Naive thymus-derived CD4-positive, alpha-beta T cell (primary cell): ENCODE measurements around the gene ANKRD66. TPM values are rescaled to one million over a fixed set of nuclear protein-coding genes. Genes with fewer than 3 reads are reported as not detected.

ENCODE experiments used
- ATAC-seq: fragments of 150-1000 bp; cut with Tn5 transposase; 2 replicates; pipeline ENCODE4 v1.10.0; 2021; ENCODE audit warnings: mild to moderate bottlenecking, moderate library complexity
- CTCF ChIA-PET: fragments of 350-600 bp; sonication (Branson Sonifier 250); formaldehyde crosslinking; loops from one replicate; lab custom pipeline; 2021; ENCODE audit warnings: antibody characterized with exemption; lab: Charles Lee
- POLR2A ChIA-PET: fragments of 350-600 bp; sonication (Branson Sonifier 250); formaldehyde crosslinking; loops from one replicate; lab custom pipeline; 2021; ENCODE audit warnings: antibody characterized with exemption, inconsistent platforms; lab: Charles Lee
- DNase-seq, 9 donors: peaks; one replicate each; pipeline versions ENCODE4 v3.0.0 to v3.0.0-alpha.2; 2020 to 2022; ENCODE audit warnings: mixed read lengths in 1 of 9
- H3K27ac ChIP-seq: one replicate; pipeline ENCODE4 v1.7.0; 2013; ENCODE audit warnings: mild to moderate bottlenecking, low read depth, low read length, moderate library complexity
- H3K27me3 ChIP-seq, 2 donors: one replicate each; pipeline ENCODE4 v1.7.0; 2013; ENCODE audit warnings: low read length in 2 of 2, mild to moderate bottlenecking in 2 of 2, moderate library complexity in 2 of 2; ENCODE audit not compliant: control insufficient read depth in 2 of 2, insufficient read depth in 2 of 2
- H3K36me3 ChIP-seq, 3 experiments: 1 replicate in 2 of 3; 2 replicates in 1 of 3; pipeline ENCODE4 v1.7.0; 2013; ENCODE audit warnings: low read length in 3 of 3, mild to moderate bottlenecking in 3 of 3, moderate library complexity in 1 of 3; ENCODE audit not compliant: insufficient read depth in 3 of 3, control insufficient read depth in 2 of 3
- H3K4me1 ChIP-seq, 2 donors: one replicate each; pipeline ENCODE4 v1.7.0; 2013; ENCODE audit warnings: low read length in 2 of 2, mild to moderate bottlenecking in 2 of 2, moderate library complexity in 1 of 2; ENCODE audit not compliant: control insufficient read depth in 2 of 2, insufficient read depth in 2 of 2
- H3K4me3 ChIP-seq: 2 replicates; pipeline ENCODE4 v1.7.0; 2013; ENCODE audit warnings: mild to moderate bottlenecking, low read length
- H3K9me3 ChIP-seq, 3 experiments: 1 replicate in 2 of 3; 2 replicates in 1 of 3; pipeline ENCODE4 v1.7.0; 2013; ENCODE audit warnings: low read length in 3 of 3; ENCODE audit not compliant: control insufficient read depth in 2 of 3
- H3K27ac Mint-ChIP-seq, 9 donors: one replicate each; pipeline ENCODE4 v1.8.0; 2020 to 2022; ENCODE audit warnings: mixed read lengths in 9 of 9, mild to moderate bottlenecking in 8 of 9, moderate library complexity in 5 of 9, inconsistent platforms in 2 of 9
- H3K27me3 Mint-ChIP-seq, 5 donors: one replicate each; pipeline ENCODE4 v1.8.0; 2021 to 2022; ENCODE audit warnings: mixed read lengths in 5 of 5, mild to moderate bottlenecking in 1 of 5
- H3K36me3 Mint-ChIP-seq, 5 donors: one replicate each; pipeline ENCODE4 v1.8.0; 2020 to 2022; ENCODE audit warnings: mixed read lengths in 5 of 5, mild to moderate bottlenecking in 3 of 5, inconsistent platforms in 1 of 5
- H3K4me1 Mint-ChIP-seq, 7 donors: one replicate each; pipeline ENCODE4 v1.8.0; 2020 to 2022; ENCODE audit warnings: mixed read lengths in 7 of 7, mild to moderate bottlenecking in 3 of 7, inconsistent platforms in 1 of 7
- H3K4me3 Mint-ChIP-seq, 10 donors: one replicate each; pipeline ENCODE4 v1.8.0; 2020 to 2022; ENCODE audit warnings: mild to moderate bottlenecking in 10 of 10, mixed read lengths in 10 of 10, moderate library complexity in 6 of 10, inconsistent platforms in 2 of 10
- H3K9me3 Mint-ChIP-seq, 11 donors: one replicate each; pipeline ENCODE4 v1.8.0; 2020 to 2022; ENCODE audit warnings: mixed read lengths in 11 of 11, mild to moderate bottlenecking in 4 of 11, inconsistent platforms in 1 of 11, moderate library complexity in 1 of 11
- intact Hi-C, 2 donors: fragments of 100-400 bp; cut with micrococcal nuclease; formaldehyde crosslinking; loops; one replicate each; pipeline ENCODE4 v1.15.1; 2023
- polyA plus RNA-seq, 2 donors: library from polyadenylated mRNA; unstranded; fragments of 300-500 nt; fragmentation: Illumina TruSeq; gene quantifications; one replicate each; pipeline ENCODE4 v1.2.3, GENCODE V29; 2021
- total RNA-seq, 6 experiments: library from RNA in 5 of 6; stranded (reverse) in 5 of 6; gene quantifications; 1 replicate in 5 of 6; 2 replicates in 1 of 6; pipeline ENCODE4 v1.2.3 and lab custom pipeline; 2021 to 2026

The ANKRD66 gene
- total and polyA plus RNA-seq, 7 experiments from 2014 or later, result not detected

DNA sequence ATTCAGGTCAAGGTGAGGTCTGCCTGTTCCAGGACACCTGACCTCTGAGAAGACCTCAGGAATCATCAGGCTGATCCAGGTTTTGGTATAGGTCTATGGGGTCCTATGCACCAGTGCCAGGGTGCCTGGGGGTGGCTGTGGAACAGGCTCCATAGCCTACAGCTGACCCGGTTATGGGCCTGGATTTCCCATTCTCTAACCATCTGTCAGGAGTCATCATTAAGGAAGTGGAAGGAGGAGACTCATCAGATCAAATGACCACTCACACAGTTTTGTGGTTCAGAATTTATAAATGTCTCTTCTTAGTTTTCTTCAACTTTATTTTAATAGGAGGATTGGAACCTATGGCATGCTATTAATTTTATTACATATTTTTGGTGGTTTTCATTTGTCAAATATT is 26.3 kb upstream of the ANKRD66 start:
- Mint-ChIP-seq H3K4me3 (no peak overlapping the region), H3K9me3 (peaks cover 0 to 6% (median 0%) of the 10 kb centered on the region in 11 donors)
- intact Hi-C loops, result no loop called here

DNA sequence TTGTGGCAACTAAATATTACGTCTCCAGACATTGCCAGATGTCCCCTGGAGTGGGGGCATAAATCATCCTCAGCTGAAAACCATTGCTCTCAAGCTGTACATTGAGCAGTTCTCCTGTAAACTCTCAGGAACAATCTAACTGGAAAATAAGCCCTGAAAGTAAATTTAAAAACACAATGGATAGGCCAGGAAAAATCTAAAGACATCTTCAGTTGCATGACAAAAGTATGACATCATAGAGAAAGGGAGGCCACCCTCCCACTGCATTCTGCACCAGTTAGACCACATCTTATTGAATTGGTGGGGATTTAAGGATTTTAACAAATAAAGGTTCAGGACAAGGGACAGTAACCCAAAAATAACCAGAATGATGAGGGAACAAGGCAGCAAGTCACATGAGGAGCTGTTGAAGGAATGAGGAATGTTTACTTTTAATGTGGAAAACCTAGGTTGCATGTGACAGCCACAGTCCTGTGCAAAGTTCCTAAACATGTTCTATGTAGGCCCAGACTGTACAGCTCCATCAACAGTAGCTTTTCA is 16.9 kb upstream of the ANKRD66 start:
- Histone ChIP-seq H3K36me3 (no peaks in the 10 kb centered on the region), H3K27me3 (no peaks in the 10 kb centered on the region), H3K4me1 (no peaks in the 10 kb centered on the region), H3K4me3 (no peak overlapping the region), H3K9me3 (no peaks in the 10 kb centered on the region), H3K27ac (no peak overlapping the region)
- POLR2A ChIA-PET, result no interaction called here
- DNase-seq, result no peak
- ATAC-seq, result no peak
- peaks cover 0 to 19% (median 9%) of the 10 kb centered on the region in 7 donors for H3K4me1 Mint-ChIP-seq
- H3K9me3 Mint-ChIP-seq, result peaks cover 0 to 5% (median 0%) of the 10 kb centered on the region in 11 donors
- no peak overlapping the region for H3K4me3 Mint-ChIP-seq
- H3K27ac Mint-ChIP-seq, result no peak overlapping the region
- peaks cover 41 to 62% (median 50%) of the 10 kb centered on the region in 5 donors for H3K27me3 Mint-ChIP-seq
- no peaks in the 10 kb centered on the region for H3K36me3 Mint-ChIP-seq
- intact Hi-C loops, result no loop called here
- CTCF ChIA-PET, result no interaction called here

More for the DNA sequence above, 26.3 kb upstream of the ANKRD66 start:
- no peak for DNase-seq
- no peak overlapping the region for H3K4me3 ChIP-seq
- H3K4me1 ChIP-seq, result no peaks in the 10 kb centered on the region
- no peaks in the 10 kb centered on the region for H3K9me3 ChIP-seq
- no peak for ATAC-seq
- H3K36me3 ChIP-seq, result no peaks in the 10 kb centered on the region
- ChIA-PET POLR2A (no interaction called here), CTCF (interaction anchor here (0.7 kb wide), 1 partner anchor 70 kb away, joined by 5 read pairs; no protein-coding TSS in a partner anchor)
- H3K27ac Mint-ChIP-seq, result no peak overlapping the region
- peaks cover 5 to 56% (median 35%) of the 10 kb centered on the region in 5 donors for H3K27me3 Mint-ChIP-seq
- H3K4me1 Mint-ChIP-seq, result peaks cover 0 to 3% (median 0%) of the 10 kb centered on the region in 7 donors
- H3K36me3 Mint-ChIP-seq, result peaks cover 0 to 11% (median 0%) of the 10 kb centered on the region in 5 donors
- no peaks in the 10 kb centered on the region for H3K27me3 ChIP-seq
- H3K27ac ChIP-seq, result no peak overlapping the region

DNA sequence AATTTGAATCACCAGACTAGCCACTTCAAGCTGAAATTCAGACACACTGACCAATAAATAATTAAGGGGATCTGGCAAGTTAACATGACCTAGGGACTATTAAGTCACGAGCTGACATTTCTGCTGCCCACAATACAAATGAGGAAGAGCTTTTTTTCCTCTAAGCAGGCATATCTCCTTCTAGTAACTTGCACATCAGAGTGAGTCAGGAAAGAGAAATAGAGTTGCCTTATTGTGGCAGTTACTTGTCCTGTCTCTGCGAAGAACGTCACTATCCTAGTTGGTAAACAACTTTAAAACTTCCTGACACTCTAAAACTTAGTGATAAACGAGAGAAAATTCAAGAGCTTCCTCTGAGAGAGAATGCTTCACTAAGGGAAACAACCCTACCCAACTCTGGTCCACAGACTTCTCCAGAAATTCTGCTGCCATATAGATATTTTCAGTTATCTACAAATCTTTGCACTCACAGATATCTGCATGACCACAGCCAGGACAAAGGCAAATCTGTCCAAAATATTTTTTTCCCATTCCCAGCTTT is 15.7 kb upstream of the ANKRD66 start:
- DNase-seq, result no peak

DNA sequence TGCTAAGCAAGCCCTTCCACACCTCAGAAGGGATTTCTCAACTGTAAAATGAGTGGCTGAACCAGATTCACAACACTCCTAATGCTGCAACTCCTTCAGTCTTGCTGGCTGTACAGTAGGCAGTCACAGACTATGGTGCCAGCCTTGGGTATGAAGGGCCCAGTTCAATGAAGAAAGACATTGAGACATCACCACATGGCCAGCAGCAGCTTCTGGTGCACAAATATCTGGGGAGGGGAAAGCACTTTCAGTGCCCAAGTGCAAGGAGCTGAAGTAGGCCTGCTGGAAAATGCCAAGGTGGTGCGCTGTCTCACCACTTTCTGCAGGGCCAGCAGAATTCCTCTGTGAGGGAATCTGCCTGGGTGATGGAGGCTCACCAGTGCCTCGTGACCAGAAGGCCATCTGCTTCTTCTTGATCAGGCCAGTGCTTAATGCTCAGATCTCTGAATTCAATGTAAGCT is 13.4 kb upstream of the ANKRD66 start:
- H3K4me1 Mint-ChIP-seq, result peaks cover 0 to 25% (median 14%) of the 10 kb centered on the region in 7 donors
- ATAC-seq, result no peak
- H3K27me3 ChIP-seq, result no peaks in the 10 kb centered on the region
- H3K36me3 Mint-ChIP-seq, result no peaks in the 10 kb centered on the region
- H3K27ac Mint-ChIP-seq, result no peak overlapping the region
- H3K4me3 Mint-ChIP-seq, result peak overlapping the region in 3 of 10 donors; percentile 7 to 70 (median 31)
- no peaks in the 10 kb centered on the region for H3K4me1 ChIP-seq
- H3K36me3 ChIP-seq, result no peaks in the 10 kb centered on the region
- peaks cover 58 to 73% (median 70%) of the 10 kb centered on the region in 5 donors for H3K27me3 Mint-ChIP-seq
- no peak overlapping the region for H3K27ac ChIP-seq
- ChIA-PET CTCF (no interaction called here), POLR2A (no interaction called here)
- H3K9me3 ChIP-seq, result no peaks in the 10 kb centered on the region
- no peak for DNase-seq
- H3K4me3 ChIP-seq, result no peak overlapping the region
- intact Hi-C loops, result no loop called here
- H3K9me3 Mint-ChIP-seq, result peaks cover 0 to 5% (median 0%) of the 10 kb centered on the region in 11 donors

More for the DNA sequence above, 15.7 kb upstream of the ANKRD66 start:
- Histone ChIP-seq H3K4me3 (no peak overlapping the region), H3K36me3 (no peaks in the 10 kb centered on the region), H3K9me3 (no peaks in the 10 kb centered on the region), H3K4me1 (no peaks in the 10 kb centered on the region), H3K27me3 (no peaks in the 10 kb centered on the region), H3K27ac (no peak overlapping the region)
- H3K4me1 Mint-ChIP-seq, result peaks cover 0 to 19% (median 10%) of the 10 kb centered on the region in 7 donors
- no peak overlapping the region for H3K4me3 Mint-ChIP-seq
- peaks cover 0 to 5% (median 0%) of the 10 kb centered on the region in 11 donors for H3K9me3 Mint-ChIP-seq
- intact Hi-C loops, result no loop called here
- peak; percentile 72 for ATAC-seq
- peaks cover 46 to 63% (median 57%) of the 10 kb centered on the region in 5 donors for H3K27me3 Mint-ChIP-seq
- no peak overlapping the region for H3K27ac Mint-ChIP-seq
- POLR2A ChIA-PET, result no interaction called here
- CTCF ChIA-PET, result no interaction called here
- no peaks in the 10 kb centered on the region for H3K36me3 Mint-ChIP-seq

DNA sequence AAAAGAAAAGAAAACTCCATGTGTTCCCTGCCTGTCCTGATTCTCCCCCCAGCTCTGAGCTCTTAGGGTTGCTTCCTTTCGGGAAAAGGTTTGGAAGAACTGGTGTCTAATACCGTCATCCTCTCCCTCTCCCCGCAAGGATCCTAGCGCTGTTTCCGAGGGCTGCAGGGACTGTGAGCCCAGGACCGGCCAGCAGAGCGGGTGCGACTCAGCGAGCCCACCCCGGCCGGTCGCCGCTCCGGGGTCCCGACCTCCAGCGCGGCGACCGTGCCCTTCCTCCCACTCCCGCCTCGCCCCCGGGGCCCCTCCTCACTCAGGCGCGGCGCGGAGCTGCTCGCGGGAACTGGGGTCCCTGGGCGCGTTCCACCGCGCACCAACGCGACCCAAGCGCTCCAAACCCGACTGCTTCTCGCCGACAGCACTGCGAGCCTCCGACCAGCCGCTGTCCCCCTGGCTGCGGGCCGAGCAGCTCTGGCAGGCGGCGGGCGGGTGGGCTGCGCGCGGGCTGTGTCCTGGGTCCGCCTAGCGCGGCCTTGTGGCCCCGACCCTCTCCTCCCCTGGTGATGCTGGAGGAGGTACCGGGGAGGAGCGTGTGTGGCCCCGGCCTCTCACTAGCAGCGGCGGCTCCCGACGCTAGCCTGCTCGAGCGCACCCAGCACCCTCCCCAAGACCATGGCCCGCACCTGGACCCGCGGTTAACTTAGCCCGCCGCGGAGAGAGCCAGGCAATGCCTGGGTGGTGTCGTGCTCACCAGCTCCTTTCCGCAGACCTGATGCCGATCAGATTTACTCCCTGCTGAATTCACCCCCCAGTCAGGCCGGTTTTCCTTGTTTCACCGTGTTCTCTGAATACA is 11.6 kb upstream of the ANKRD66 start, which contains the start of gene PLA2G7:
Gene PLA2G7 (minus strand): TSS at position 509 of the 853 bp plus-strand sequence. CDS start 12,484 bp downstream, outside the sequence.
- Mint-ChIP-seq H3K27ac (no peak within 1 kb of the TSS), H3K36me3 (no peaks in the 10 kb centered on the region), H3K27me3 (peaks cover 63 to 81% (median 67%) of the 10 kb centered on the region in 5 donors), H3K4me3 (peak within 1 kb of the TSS in 8 of 10 donors; percentile 32 to 70 (median 51)), H3K9me3 (peaks cover 0 to 5% (median 0%) of the 10 kb centered on the region in 11 donors), H3K4me1 (peaks cover 0 to 25% (median 14%) of the 10 kb centered on the region in 7 donors)
- H3K9me3 ChIP-seq, result no peaks in the 10 kb centered on the region
- ATAC-seq (peak; percentile 37), DNase-seq (no peak)
- intact Hi-C loops, result no loop called here
- ChIA-PET POLR2A (no interaction called here), CTCF (no interaction called here)
- no peaks in the 10 kb centered on the region for H3K27me3 ChIP-seq
- no peak within 1 kb of the TSS for H3K27ac ChIP-seq
- no peaks in the 10 kb centered on the region for H3K36me3 ChIP-seq
- no peaks in the 10 kb centered on the region for H3K4me1 ChIP-seq
- H3K4me3 ChIP-seq, result no peak within 1 kb of the TSS

DNA sequence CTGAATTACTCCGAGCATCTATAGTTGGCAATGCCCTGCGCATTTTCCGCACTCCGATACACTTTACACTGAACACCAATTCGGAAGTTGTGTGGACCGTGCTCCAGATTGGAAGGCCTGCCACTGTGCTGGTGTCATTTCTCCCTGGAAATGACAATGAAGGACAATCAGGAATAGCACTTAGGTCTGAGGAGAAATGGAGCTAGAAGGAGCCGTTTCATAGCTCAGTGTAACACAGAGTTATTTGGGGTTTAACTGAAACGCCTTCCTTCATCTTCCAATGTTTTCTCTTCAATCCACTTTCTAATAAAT is 11.1 kb upstream of the ANKRD66 start:
- Histone ChIP-seq H3K27me3 (no peaks in the 10 kb centered on the region), H3K9me3 (no peaks in the 10 kb centered on the region), H3K27ac (no peak overlapping the region), H3K4me3 (no peak overlapping the region), H3K36me3 (no peaks in the 10 kb centered on the region), H3K4me1 (no peaks in the 10 kb centered on the region)
- no peaks in the 10 kb centered on the region for H3K36me3 Mint-ChIP-seq
- DNase-seq (no peak), ATAC-seq (no peak)
- H3K9me3 Mint-ChIP-seq, result peaks cover 0 to 5% (median 0%) of the 10 kb centered on the region in 11 donors
- no peak overlapping the region for H3K27ac Mint-ChIP-seq
- intact Hi-C loops, result no loop called here
- H3K4me3 Mint-ChIP-seq, result peak overlapping the region in 5 of 10 donors; percentile 20 to 53 (median 32)
- CTCF ChIA-PET, result interaction anchor here (0.6 kb wide), 1 partner anchor 9 kb away, joined by 4 read pairs; no protein-coding TSS in a partner anchor
- POLR2A ChIA-PET, result no interaction called here
- H3K4me1 Mint-ChIP-seq, result peaks cover 0 to 25% (median 14%) of the 10 kb centered on the region in 7 donors
- peaks cover 61 to 76% (median 67%) of the 10 kb centered on the region in 5 donors for H3K27me3 Mint-ChIP-seq
